Stomach (tissue), 9 donors: ENCODE measurements around the gene DYRK1A. TPM values are rescaled to one million over a fixed set of nuclear protein-coding genes. Genes with fewer than 3 reads are reported as not detected.

Experiments used
- DNase-seq, 2 donors: peaks; one replicate each; pipeline versions ENCODE4 v3.0.0 to v3.0.0-alpha.2; 2013 to 2019
- H3K27ac ChIP-seq, 5 donors: fragments of 200-600 bp in 4 of 5; sonication (generic) in 4 of 5; one replicate each; pipeline ENCODE4 v1.5.1; 2013 to 2019; ENCODE audit warnings: mild to moderate bottlenecking in 1 of 5, moderate library complexity in 1 of 5
- H3K27me3 ChIP-seq, 3 donors: fragments of 200-600 bp; sonication (generic); one replicate each; pipeline ENCODE4 v1.5.1; 2017 to 2019; ENCODE audit warnings: mixed run types in 1 of 3
- H3K36me3 ChIP-seq, 4 donors: fragments of 200-600 bp; sonication (generic); 1 replicate in 3 of 4; 2 replicates in 1 of 4; pipeline ENCODE4 v1.5.1; 2016 to 2019
- H3K4me1 ChIP-seq, 4 donors: fragments of 200-600 bp; sonication (generic); one replicate each; pipeline ENCODE4 v1.5.1; 2016 to 2019
- H3K4me3 ChIP-seq, 4 donors: fragments of 200-600 bp; sonication (generic) in 3 of 4; one replicate each; pipeline ENCODE4 v1.5.1; 2016 to 2019; ENCODE audit warnings: mild to moderate bottlenecking in 1 of 4
- H3K9me3 ChIP-seq, 4 donors: fragments of 200-600 bp; sonication (generic); one replicate each; pipeline ENCODE4 v1.5.1; 2016 to 2019
- CTCF ChIP-seq, 7 experiments: fragments of 450-650 bp in 4 of 7; fragments of 200-600 bp in 3 of 7; sonication (generic) in 3 of 7; IDR thresholded peaks; one replicate each; pipeline ENCODE4 v1.5.1; 2016 to 2019; ENCODE audit warnings: antibody characterized with exemption in 7 of 7, control low read depth in 2 of 7, mild to moderate bottlenecking in 1 of 7
- EP300 ChIP-seq: sonication (generic); formaldehyde crosslinking; IDR thresholded peaks from one replicate; pipeline ENCODE4 v1.6.1; 2017; ENCODE audit warnings: antibody characterized with exemption
- POLR2A ChIP-seq, 4 donors: fragments of 450-650 bp; IDR thresholded peaks; one replicate each; pipeline ENCODE4 v1.6.1; 2016; ENCODE audit warnings: antibody characterized with exemption in 4 of 4, control low read depth in 2 of 4, mild to moderate bottlenecking in 1 of 4, moderate library complexity in 1 of 4
- POLR2AphosphoS5 ChIP-seq, 3 donors: sonication (generic); formaldehyde crosslinking; IDR thresholded peaks; one replicate each; pipeline ENCODE4 v1.6.1; 2016; ENCODE audit warnings: antibody characterized with exemption in 3 of 3
- WGBS, 5 donors: extraction: QIAGEN DNeasy Blood & Tissue Kit in 3 of 5; methylation state at CpG; one replicate each; pipeline versions ENCODE4 v1.1.5 to v1.1.7; 2013 to 2018; 5-methylcytosine and 5-hydroxymethylcytosine counted together
- intact Hi-C: fragments of 100-400 bp; cut with DNase I; formaldehyde crosslinking; loops from one replicate; pipeline ENCODE4 v1.15.1; 2023; ENCODE audit warnings: low total_unique reads
- polyA plus RNA-seq, 3 donors: library from polyadenylated mRNA; stranded (reverse); fragments of 200-250 nt; gene quantifications; one replicate each; pipeline ENCODE4 v1.2.3, GENCODE V29; 2013
- total RNA-seq, 5 donors: library from RNA; depleted of rRNA; stranded (reverse); fragments of >200 nt; gene quantifications; one replicate each; pipeline versions ENCODE4 v1.1.0 to v1.2.3, GENCODE V29; 2014 to 2016
- donor health status: healthy with polysubstance abuse.
- donor health status: Bipolar disorder and iron deficiency.
- donor health status: healthy.

Gene DYRK1A
- total and polyA plus RNA-seq, 8 donors = 10.1 to 124 (median 67.0) TPM

GRCh38 chr21:37472581-37472980, 106.0 kb downstream of the DYRK1A start:
- Histone ChIP-seq H3K27ac (no peak overlapping the region), H3K27me3 (no peaks in the 10 kb centered on the region), H3K9me3 (no peaks in the 10 kb centered on the region), H3K4me1 (peaks cover 10 to 65% (median 38%) of the 10 kb centered on the region in 4 donors), H3K36me3 (peaks cover 0 to 14% (median 6%) of the 10 kb centered on the region in 4 donors), H3K4me3 (no peak overlapping the region)
- TF ChIP-seq POLR2AphosphoS5 (IDR thresholded peaks at IDR 0.05) = no peak
- no peak for TF ChIP-seq EP300
- no peak for TF ChIP-seq POLR2A (IDR thresholded peaks at IDR 0.05)
- TF ChIP-seq CTCF (IDR thresholded peaks at IDR 0.05) = no peak
- WGBS, 5 donors = 44 to 65% (median 49%) methylated on average over 4 of the region's 4 CpGs
- DNase-seq = no peak
- intact Hi-C loops = no loop called here

- H3K27ac ChIP-seq = no peak overlapping the region
- H3K4me1 ChIP-seq = peaks cover 10 to 74% (median 45%) of the 10 kb centered on the region in 4 donors
- intact Hi-C loops = no loop called here
- no peaks in the 10 kb centered on the region for H3K9me3 ChIP-seq
- no peak for DNase-seq
- H3K36me3 ChIP-seq = peaks cover 0 to 14% (median 6%) of the 10 kb centered on the region in 4 donors
- H3K4me3 ChIP-seq = no peak overlapping the region
- 73 to 86% (median 74%) methylated on average over 6 of the region's 6 CpGs for WGBS, 5 donors
- TF ChIP-seq EP300 (no peak), POLR2AphosphoS5 (IDR thresholded peaks at IDR 0.05) (no peak), CTCF (IDR thresholded peaks at IDR 0.05) (no peak), POLR2A (IDR thresholded peaks at IDR 0.05) (no peak)
- no peaks in the 10 kb centered on the region for H3K27me3 ChIP-seq
Measured at GRCh38 chr21:37473491-37473890, 106.9 kb downstream of the DYRK1A start.

DNA sequence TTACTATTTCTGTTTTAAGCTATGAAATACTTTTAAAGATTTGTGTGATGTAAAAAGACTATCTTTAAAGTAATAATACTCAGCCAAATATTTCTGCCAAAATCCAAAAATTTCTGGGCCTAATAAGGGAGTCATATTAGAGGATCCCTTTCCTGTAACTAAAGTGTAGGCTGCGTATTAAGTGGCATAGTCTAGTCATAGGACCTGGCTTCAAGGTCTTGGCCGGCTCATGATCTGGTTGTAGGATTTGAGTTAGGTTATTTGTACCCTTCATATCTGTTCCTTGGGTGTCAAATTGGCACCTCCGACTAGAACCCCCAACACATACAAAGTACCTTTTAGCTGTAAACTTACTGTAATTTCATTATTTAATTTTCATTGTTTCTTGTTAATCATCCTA, 107.8 kb downstream of the DYRK1A start:
- Histone ChIP-seq H3K4me1 (peaks cover 10 to 77% (median 51%) of the 10 kb centered on the region in 4 donors), H3K4me3 (no peak overlapping the region), H3K9me3 (no peaks in the 10 kb centered on the region), H3K36me3 (peaks cover 0 to 14% (median 6%) of the 10 kb centered on the region in 4 donors), H3K27me3 (no peaks in the 10 kb centered on the region), H3K27ac (no peak overlapping the region)
- TF ChIP-seq CTCF (IDR thresholded peaks at IDR 0.05) (no peak), POLR2A (IDR thresholded peaks at IDR 0.05) (no peak)
- no peak for DNase-seq
- intact Hi-C loops = no loop called here
- WGBS, 5 donors = 95 to 97% (median 96%) methylated on average over 3 of the region's 3 CpGs

GRCh38 chr21:37475186-37475868, 108.8 kb downstream of the DYRK1A start:
- TF ChIP-seq POLR2A (IDR thresholded peaks at IDR 0.05) = no peak
- no peak for TF ChIP-seq CTCF (IDR thresholded peaks at IDR 0.05)
- TF ChIP-seq POLR2AphosphoS5 (IDR thresholded peaks at IDR 0.05) = no peak
- TF ChIP-seq EP300 = no peak
- no peaks in the 10 kb centered on the region for H3K9me3 ChIP-seq
- H3K27me3 ChIP-seq = no peaks in the 10 kb centered on the region
- peak overlapping the region in 2 of 5 donors; percentile 7 to 33 for H3K27ac ChIP-seq
- intact Hi-C loops = no loop called here
- H3K4me1 ChIP-seq = peaks cover 10 to 76% (median 51%) of the 10 kb centered on the region in 4 donors
- no peak overlapping the region for H3K4me3 ChIP-seq
- peaks cover 0 to 14% (median 7%) of the 10 kb centered on the region in 4 donors for H3K36me3 ChIP-seq
- DNase-seq = no peak
